H9 (cell line): ENCODE results near the gene SH3RF3. TPM values are rescaled to one million over a fixed set of nuclear protein-coding genes. Genes with fewer than 3 reads are reported as not detected.

ENCODE experiments used
- DNase-seq: peaks from one replicate; pipeline ENCODE4 v3.0.0-alpha.2; 2017
- H2AFZ ChIP-seq: one replicate; pipeline ENCODE4 v1.6.1; 2013; ENCODE audit warnings: mild to moderate bottlenecking, low read length, control low read depth, moderate library complexity
- H2AK5ac ChIP-seq: 2 replicates; pipeline ENCODE4 v1.6.1; 2013; ENCODE audit warnings: low read length, control low read depth, mixed read lengths; ENCODE audit not compliant: insufficient read length
- H2BK120ac ChIP-seq: one replicate; pipeline ENCODE4 v1.6.1; 2013; ENCODE audit warnings: low read depth, mild to moderate bottlenecking, low read length, control low read depth, inconsistent platforms; ENCODE audit not compliant: poor library complexity, severe bottlenecking
- H2BK12ac ChIP-seq: 2 replicates; pipeline ENCODE4 v1.6.1; 2013; ENCODE audit warnings: low read length, control low read depth, mixed read lengths, low read depth; ENCODE audit not compliant: insufficient read length
- H2BK15ac ChIP-seq: 2 replicates; pipeline ENCODE4 v1.6.1; 2013; ENCODE audit warnings: low read depth, low read length, control low read depth
- H2BK20ac ChIP-seq: one replicate; pipeline ENCODE4 v1.6.1; 2013; ENCODE audit warnings: low read depth, mild to moderate bottlenecking, low read length, control low read depth, inconsistent platforms; ENCODE audit not compliant: poor library complexity, severe bottlenecking
- H2BK5ac ChIP-seq: 2 replicates; pipeline ENCODE4 v1.6.1; 2013; ENCODE audit warnings: low read length, control low read depth, mixed read lengths; ENCODE audit not compliant: insufficient read length
- H3K14ac ChIP-seq: 2 replicates; pipeline ENCODE4 v1.6.1; 2013; ENCODE audit warnings: low read length, control low read depth; ENCODE audit not compliant: insufficient read depth
- H3K18ac ChIP-seq: 2 replicates; pipeline ENCODE4 v1.6.1; 2013; ENCODE audit warnings: low read depth, mild to moderate bottlenecking, mixed read lengths, low read length, control low read depth; ENCODE audit not compliant: insufficient read length
- H3K23ac ChIP-seq: 2 replicates; pipeline ENCODE4 v1.6.1; 2013; ENCODE audit warnings: low read length, control low read depth, mixed read lengths, low read depth; ENCODE audit not compliant: insufficient read length
- H3K23me2 ChIP-seq: 2 replicates; pipeline ENCODE4 v1.6.1; 2013; ENCODE audit warnings: low read depth, mild to moderate bottlenecking, mixed read lengths, low read length, control low read depth; ENCODE audit not compliant: insufficient read length, poor library complexity, severe bottlenecking
- H3K27ac ChIP-seq: 2 replicates; pipeline ENCODE4 v1.5.1; 2013; ENCODE audit warnings: low read length, control low read depth, mixed read lengths, low read depth; ENCODE audit not compliant: insufficient read length
- H3K27me3 ChIP-seq: 2 replicates; pipeline ENCODE4 v1.6.1; 2013; ENCODE audit warnings: low read length, control low read depth, inconsistent platforms; ENCODE audit not compliant: insufficient read depth
- H3K4ac ChIP-seq: 2 replicates; pipeline ENCODE4 v1.6.1; 2013; ENCODE audit warnings: low read depth, mild to moderate bottlenecking, control low read depth, inconsistent platforms, low read length, moderate library complexity
- H3K4me1 ChIP-seq: 2 replicates; pipeline ENCODE4 v1.6.1; 2013; ENCODE audit warnings: low read length, control low read depth, inconsistent platforms; ENCODE audit not compliant: insufficient read depth
- H3K4me2 ChIP-seq: 2 replicates; pipeline ENCODE4 v1.6.1; 2013; ENCODE audit warnings: low read length, control low read depth, mixed read lengths; ENCODE audit not compliant: insufficient read length, insufficient read depth
- H3K56ac ChIP-seq: 2 replicates; pipeline ENCODE4 v1.6.1; 2013; ENCODE audit warnings: low read depth, mild to moderate bottlenecking, mixed read lengths, low read length, control low read depth; ENCODE audit not compliant: insufficient read length
- H3K79me1 ChIP-seq: 2 replicates; pipeline ENCODE4 v1.6.1; 2013; ENCODE audit warnings: low read depth, mild to moderate bottlenecking, moderate library complexity, low read length, control low read depth, inconsistent platforms; ENCODE audit not compliant: insufficient read depth, poor library complexity, severe bottlenecking
- H3K79me2 ChIP-seq: 2 replicates; pipeline ENCODE4 v1.6.1; 2013; ENCODE audit warnings: low read length, control low read depth, inconsistent platforms; ENCODE audit not compliant: insufficient read depth
- H3K9ac ChIP-seq: 2 replicates; pipeline ENCODE4 v1.6.1; 2013; ENCODE audit warnings: low read length, control low read depth, mixed read lengths; ENCODE audit not compliant: insufficient read length; ENCODE audit errors: extremely low read depth
- H3K9me3 ChIP-seq: one replicate; pipeline ENCODE4 v1.6.1; 2013; ENCODE audit warnings: low read depth, low read length, inconsistent platforms; ENCODE audit not compliant: control insufficient read depth
- H3T11ph ChIP-seq: one replicate; pipeline ENCODE4 v1.6.1; 2013; ENCODE audit warnings: mild to moderate bottlenecking, low read length, control low read depth, inconsistent platforms
- H4K20me1 ChIP-seq: one replicate; pipeline ENCODE4 v1.6.1; 2013; ENCODE audit not compliant: control insufficient read depth, insufficient read length, insufficient read depth
- H4K5ac ChIP-seq: 2 replicates; pipeline ENCODE4 v1.6.1; 2013; ENCODE audit warnings: low read depth, mild to moderate bottlenecking, mixed read lengths, low read length, control low read depth; ENCODE audit not compliant: insufficient read length
- H4K8ac ChIP-seq: replicated peaks from 2 replicates; pipeline ENCODE4 v1.6.1; 2013; ENCODE audit warnings: low read length, control low read depth, mixed read lengths, low read depth; ENCODE audit not compliant: insufficient read length
- H4K91ac ChIP-seq: 2 replicates; pipeline ENCODE4 v1.6.1; 2013; ENCODE audit warnings: low read depth, mild to moderate bottlenecking, moderate library complexity, mixed read lengths, low read length, control low read depth; ENCODE audit not compliant: insufficient read length
- H3K27ac Mint-ChIP-seq, 3 experiments: 2 replicates in 2 of 3; 3 replicates in 1 of 3; pipeline ENCODE4 v1.8.0; 2020 to 2021; ENCODE audit warnings: mixed read lengths in 3 of 3, mild to moderate bottlenecking in 1 of 3, moderate library complexity in 1 of 3
- H3K27me3 Mint-ChIP-seq: 2 replicates; pipeline ENCODE4 v1.8.0; 2021; ENCODE audit warnings: low read depth, mild to moderate bottlenecking, moderate library complexity, mixed read lengths
- H3K36me3 Mint-ChIP-seq, 3 experiments: 2 replicates in 2 of 3; 3 replicates in 1 of 3; pipeline ENCODE4 v1.8.0; 2020 to 2021; ENCODE audit warnings: low read depth in 3 of 3, mixed read lengths in 3 of 3; ENCODE audit not compliant: insufficient read depth in 1 of 3
- H3K4me1 Mint-ChIP-seq, 2 experiments: 2 replicates each; pipeline ENCODE4 v1.8.0; 2020; ENCODE audit warnings: mixed read lengths in 2 of 2
- H3K4me3 Mint-ChIP-seq, 2 experiments: 2 replicates in 1 of 2; 3 replicates in 1 of 2; pipeline ENCODE4 v1.8.0; 2020 to 2021; ENCODE audit warnings: mild to moderate bottlenecking in 2 of 2, mixed read lengths in 2 of 2, moderate library complexity in 1 of 2
- H3K9me3 Mint-ChIP-seq, 2 experiments: 2 replicates in 1 of 2; 3 replicates in 1 of 2; pipeline ENCODE4 v1.8.0; 2020; ENCODE audit warnings: mild to moderate bottlenecking in 2 of 2, mixed read lengths in 2 of 2, moderate library complexity in 1 of 2
- WGBS: extraction: QIAGEN DNeasy Blood & Tissue Kit; methylation state at CpG from one replicate; pipeline ENCODE4 v1.1.7; 2013; ENCODE audit warnings: missing lambda C conversion rate, low lambda C conversion rate, mixed read lengths; ENCODE audit not compliant: insufficient read length; ENCODE audit errors: extremely low coverage; 5-methylcytosine and 5-hydroxymethylcytosine counted together
- total RNA-seq: library from RNA; stranded (reverse); gene quantifications from 2 replicates; pipeline ENCODE4 v1.2.1, GENCODE V29; 2021
- TF ChIP-seq, protein P1 (sequence below): fragments of 200-600 bp; sonication (generic); conservative IDR thresholded peaks from 3 replicates; pipeline ENCODE4 v1.8.0; 2021; ENCODE audit warnings: antibody characterized with exemption, mild to moderate bottlenecking

SH3RF3 gene
- total RNA-seq, 1 experiment from 2014 or later = 0.46 TPM

DNA sequence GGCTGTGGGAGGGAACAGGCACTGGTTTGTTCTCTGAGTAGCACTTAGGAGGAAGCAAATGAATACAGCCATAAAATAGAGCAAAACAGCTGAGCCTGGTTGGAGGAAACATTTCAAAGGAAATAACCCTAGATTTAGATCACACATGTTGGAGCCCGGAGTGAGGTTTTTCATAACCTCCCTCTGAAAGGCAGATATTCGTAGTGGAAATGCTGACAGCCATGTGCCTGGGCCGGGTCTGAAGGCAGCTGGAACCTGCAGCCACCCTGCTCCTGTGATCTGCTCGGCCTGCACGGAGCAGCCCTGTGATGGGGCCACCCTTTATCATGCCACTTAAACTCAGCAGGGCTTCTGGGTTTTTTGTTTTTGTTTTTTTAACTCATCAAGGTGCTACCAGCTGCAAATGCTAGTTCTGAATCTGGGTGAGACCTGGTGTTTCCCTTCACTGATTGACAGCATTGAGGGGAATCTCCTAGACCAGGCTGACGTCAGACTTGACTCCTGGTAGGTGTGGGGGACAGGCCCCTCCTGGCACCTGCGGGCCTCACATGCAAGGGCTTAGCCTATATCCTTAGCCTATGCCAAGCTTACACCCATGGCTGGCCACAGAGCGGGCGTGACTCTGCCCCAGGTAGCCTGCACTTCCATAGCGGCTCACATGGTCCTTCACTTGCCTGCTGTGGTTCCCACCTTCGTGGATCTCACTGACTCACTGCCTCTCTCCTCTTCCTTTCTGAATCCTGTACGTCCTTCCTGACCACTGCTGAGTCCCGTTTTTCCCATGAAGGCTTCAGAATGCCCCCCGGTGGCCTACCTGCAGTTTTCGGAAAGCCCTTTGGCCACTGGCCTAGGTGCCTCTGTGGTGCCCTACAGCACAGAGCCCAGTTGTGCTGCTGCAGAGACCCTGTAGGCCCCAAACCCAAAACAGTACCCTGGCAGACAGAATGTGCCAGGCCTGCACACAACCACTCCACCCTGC is 267.5 kb downstream of the SH3RF3 start:
- Histone ChIP-seq H3K4me2 (no peak overlapping the region), H3K79me1 (no peaks in the 10 kb centered on the region), H4K5ac (no peak overlapping the region), H4K20me1 (no peaks in the 10 kb centered on the region), H2AFZ (no peak overlapping the region), H3K18ac (no peak overlapping the region), H3K23ac (no peak overlapping the region), H2BK120ac (no peak overlapping the region), H3K27me3 (no peaks in the 10 kb centered on the region), H3K79me2 (no peaks in the 10 kb centered on the region), H3K4me1 (no peaks in the 10 kb centered on the region), H2BK5ac (no peak overlapping the region), H2BK20ac (no peak overlapping the region), H3K27ac (no peak overlapping the region), H2BK15ac (no peak overlapping the region), H3K14ac (no peak overlapping the region; the same call in 1 of the 2 replicates), H3K23me2 (no peaks in the 10 kb centered on the region), H2BK12ac (no peak overlapping the region), H3K9me3 (no peaks in the 10 kb centered on the region), H2AK5ac (no peak overlapping the region), H3T11ph (no peak overlapping the region), H3K56ac (no peak overlapping the region), H3K4ac (no peak overlapping the region), H4K8ac (no peak overlapping the region), H3K9ac (no peak overlapping the region), H4K91ac (no peak overlapping the region)
- peaks cover 7% of the 10 kb centered on the region for H3K27me3 Mint-ChIP-seq
- H3K4me3 Mint-ChIP-seq = no peak overlapping the region
- TF ChIP-seq, protein P1, sequence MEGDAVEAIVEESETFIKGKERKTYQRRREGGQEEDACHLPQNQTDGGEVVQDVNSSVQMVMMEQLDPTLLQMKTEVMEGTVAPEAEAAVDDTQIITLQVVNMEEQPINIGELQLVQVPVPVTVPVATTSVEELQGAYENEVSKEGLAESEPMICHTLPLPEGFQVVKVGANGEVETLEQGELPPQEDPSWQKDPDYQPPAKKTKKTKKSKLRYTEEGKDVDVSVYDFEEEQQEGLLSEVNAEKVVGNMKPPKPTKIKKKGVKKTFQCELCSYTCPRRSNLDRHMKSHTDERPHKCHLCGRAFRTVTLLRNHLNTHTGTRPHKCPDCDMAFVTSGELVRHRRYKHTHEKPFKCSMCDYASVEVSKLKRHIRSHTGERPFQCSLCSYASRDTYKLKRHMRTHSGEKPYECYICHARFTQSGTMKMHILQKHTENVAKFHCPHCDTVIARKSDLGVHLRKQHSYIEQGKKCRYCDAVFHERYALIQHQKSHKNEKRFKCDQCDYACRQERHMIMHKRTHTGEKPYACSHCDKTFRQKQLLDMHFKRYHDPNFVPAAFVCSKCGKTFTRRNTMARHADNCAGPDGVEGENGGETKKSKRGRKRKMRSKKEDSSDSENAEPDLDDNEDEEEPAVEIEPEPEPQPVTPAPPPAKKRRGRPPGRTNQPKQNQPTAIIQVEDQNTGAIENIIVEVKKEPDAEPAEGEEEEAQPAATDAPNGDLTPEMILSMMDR = peak; percentile 37; the same call in 2 of the 3 replicates
- H3K36me3 Mint-ChIP-seq = no peaks in the 10 kb centered on the region
- H3K9me3 Mint-ChIP-seq = no peaks in the 10 kb centered on the region
- no CpG with 5 or more reads among the region's 15 CpGs for WGBS
- H3K27ac Mint-ChIP-seq = no peak overlapping the region
- DNase-seq = peak; percentile 46
- peaks cover 0 to 15% of the 10 kb centered on the region in 2 experiments for H3K4me1 Mint-ChIP-seq
